ENCODE results near the gene EFHD2.
"Not testable (repeated sequence)": the region's sequence is repeated elsewhere in the genome, so short reads cannot be mapped to it uniquely, and the experiment has no call there.

Gene EFHD2

GRCh38 chr1:15430787-15431570, 21.3 kb downstream of the EFHD2 start:
- DNase-seq (ENCODE audit: low spot score) = peak; percentile 74

DNA sequence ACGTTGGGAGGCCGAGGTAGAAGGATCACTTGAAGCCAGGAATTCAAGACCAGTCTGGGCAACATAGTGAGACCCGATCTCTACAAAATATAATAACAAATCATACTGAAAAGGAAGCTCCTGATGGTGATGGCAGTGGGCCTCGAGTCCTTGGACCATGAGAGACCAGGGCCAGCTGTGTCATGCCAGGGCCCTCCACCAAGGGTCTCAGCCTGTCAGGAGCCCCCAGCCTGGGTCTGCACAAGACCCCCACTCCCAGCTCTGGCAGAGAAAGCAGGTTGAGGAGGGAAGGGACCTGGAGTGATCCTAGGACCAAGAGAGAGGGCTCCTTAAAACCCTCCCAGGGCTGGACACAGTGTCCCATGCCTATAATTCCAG, 21.9 kb downstream of the EFHD2 start:
- DNase-seq (ENCODE audit: low spot score) = no peak

GRCh38 chr1:15432324-15432723, 22.6 kb downstream of the EFHD2 start:
- no peak for DNase-seq (ENCODE audit: low spot score)

- DNase-seq (ENCODE audit: low spot score) = no peak
Observed at GRCh38 chr1:15433471-15433870, 23.8 kb downstream of the EFHD2 start.

- not testable (repeated sequence) for DNase-seq (ENCODE audit: low spot score)
Observed at GRCh38 chr1:15434739-15435138, 25.1 kb downstream of the EFHD2 start.

DNA sequence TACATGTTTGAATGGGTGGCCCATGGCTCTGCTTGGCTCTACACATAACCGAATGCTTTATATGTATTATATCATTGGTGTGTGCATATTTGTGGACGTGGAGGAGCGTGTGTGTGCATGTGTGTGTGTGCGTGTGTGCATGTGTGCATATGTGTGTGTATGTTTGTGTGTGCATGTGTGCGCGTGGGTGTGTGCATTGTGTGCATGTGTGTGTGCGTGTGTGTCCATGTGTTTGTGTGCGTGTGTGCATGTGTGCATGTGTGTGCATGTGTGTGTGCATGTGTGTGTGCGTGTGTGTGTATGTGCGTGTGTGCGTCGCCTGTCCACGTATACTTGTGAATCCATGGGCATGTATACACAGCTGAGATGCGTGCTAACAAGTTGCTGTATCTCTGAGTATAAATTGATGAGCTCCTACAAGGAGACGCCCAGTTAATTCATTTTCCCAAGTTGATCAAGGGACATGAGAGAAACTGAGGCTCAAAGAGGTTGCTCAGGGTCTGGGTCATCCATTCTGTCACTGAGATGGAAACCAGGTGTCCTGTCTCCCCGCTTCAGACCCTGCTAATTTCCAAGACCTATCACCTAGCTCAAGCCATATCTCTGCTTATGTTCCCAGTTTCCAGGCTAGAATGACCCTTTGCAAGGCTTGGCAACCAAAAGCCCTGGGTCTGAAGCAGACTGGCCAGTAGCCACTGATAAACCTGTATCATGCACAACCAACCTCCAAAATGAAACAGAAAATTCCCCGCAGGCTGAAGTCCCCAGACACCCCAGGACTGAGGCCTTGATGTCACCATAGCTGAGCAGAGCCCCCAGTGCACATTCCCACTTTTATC, 25.8 kb downstream of the EFHD2 start:
- no peak for DNase-seq (ENCODE audit: low spot score)

DNA sequence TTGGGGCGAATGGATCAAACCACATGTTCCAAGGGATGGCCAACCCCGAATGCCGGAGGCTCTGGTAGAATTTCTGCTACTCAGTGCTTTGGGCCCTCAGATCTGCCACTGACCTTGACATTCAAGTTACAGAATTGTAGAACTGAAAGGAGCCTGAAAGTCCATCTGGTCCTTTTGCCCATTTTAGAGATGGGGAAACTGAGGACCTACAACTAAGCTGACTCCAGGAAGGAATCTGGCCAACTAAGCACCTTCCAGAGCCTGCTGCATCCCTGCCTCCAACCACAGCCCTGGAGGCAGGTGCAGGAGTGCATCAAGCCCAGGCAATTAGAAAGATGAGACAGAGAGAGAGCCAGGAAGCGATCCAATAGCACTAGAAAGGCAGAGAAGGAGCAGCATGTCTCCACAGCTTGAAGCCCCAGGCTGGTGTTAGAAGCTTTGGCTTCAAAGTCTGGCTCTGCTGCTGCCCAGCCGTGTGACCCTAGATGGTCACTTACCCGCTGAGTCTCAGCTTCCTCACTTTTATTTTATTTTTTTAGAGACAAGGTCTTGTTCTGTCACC, 27.3 kb downstream of the EFHD2 start:
- DNase-seq (ENCODE audit: low spot score) = no peak

DNA sequence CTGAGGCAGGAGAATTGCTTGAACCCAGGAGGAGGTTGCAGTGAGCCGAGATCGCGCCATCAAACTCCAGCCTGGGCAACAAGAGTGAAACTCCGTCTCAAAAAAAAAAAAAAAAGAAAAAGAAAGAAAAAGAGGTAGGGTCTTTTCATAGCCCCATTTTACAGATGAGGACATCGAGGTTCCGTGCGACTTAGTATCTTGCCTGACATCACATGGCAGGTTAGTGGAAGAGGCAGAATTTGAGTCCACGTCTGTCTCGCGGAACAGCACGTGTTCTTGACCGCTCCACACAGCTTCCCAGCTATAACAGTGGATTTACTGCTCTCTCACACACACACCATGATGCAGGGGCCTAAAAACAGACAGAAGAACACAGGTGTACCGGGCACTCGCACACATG, 29.6 kb downstream of the EFHD2 start:
- no peak for DNase-seq (ENCODE audit: low spot score)

DNA sequence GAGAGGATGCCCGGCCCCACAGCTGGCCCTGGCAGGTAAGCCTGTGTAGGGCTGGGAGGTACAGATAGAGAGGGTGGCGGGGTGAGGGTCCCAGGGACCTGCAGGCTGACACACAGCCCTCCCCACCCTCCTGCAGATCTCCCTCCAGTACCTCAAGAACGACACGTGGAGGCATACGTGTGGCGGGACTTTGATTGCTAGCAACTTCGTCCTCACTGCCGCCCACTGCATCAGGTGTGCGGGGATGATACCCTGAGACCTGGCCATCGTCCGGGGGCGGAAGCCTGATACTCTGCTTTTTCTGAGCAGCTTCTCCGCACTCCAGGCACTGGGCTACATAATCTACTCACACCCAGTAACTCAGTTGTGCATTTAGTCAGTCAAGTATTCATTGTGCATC, 30.7 kb downstream of the EFHD2 start:
- DNase-seq (ENCODE audit: low spot score) = no peak

DNA sequence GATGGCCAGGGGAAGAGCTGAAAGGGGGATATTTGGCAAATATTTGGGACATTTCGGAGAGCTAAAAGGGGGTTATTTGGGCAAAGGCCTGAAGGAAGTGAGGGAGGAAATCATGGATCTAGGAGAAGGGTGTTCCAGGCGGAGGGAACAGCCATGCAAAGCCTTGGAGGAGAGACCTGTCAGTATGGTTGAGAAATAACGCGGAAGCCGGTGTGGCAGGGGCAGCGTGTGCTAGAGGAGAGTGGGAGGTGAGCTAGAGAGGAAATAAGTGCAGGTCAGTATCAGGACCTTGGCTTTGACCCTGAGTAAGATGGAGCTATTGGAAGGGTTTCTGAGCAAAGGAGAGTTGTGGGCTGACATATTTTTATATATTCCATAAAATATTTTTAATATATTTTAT, 31.6 kb downstream of the EFHD2 start:
- no peak for DNase-seq (ENCODE audit: low spot score)

DNA sequence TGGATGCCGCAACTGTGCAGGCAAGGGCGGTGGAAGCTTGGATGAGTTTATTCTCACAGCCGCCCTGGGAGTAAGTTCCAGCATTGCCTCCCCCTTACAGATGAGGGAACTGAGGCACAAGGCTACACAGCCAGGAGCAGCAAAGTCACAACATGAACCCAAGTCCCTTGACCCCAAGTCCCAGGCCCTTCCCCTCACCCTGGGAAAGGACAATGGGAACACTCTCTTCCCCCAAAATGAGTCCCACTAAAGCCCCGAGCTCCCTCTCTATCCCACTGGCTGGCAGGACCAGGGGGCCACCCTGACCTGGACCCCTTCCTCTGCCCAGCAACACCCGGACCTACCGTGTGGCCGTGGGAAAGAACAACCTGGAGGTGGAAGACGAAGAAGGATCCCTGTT, 32.4 kb downstream of the EFHD2 start:
- DNase-seq (ENCODE audit: low spot score) = no peak

GRCh38 chr1:15442759-15443158, 33.1 kb downstream of the EFHD2 start:
- DNase-seq (ENCODE audit: low spot score) = no peak

- no peak for DNase-seq (ENCODE audit: low spot score)
Observed at GRCh38 chr1:15443281-15443680, 33.6 kb downstream of the EFHD2 start.

- DNase-seq (ENCODE audit: low spot score) = no peak
Observed at GRCh38 chr1:15444468-15445389, 35.0 kb downstream of the EFHD2 start.

DNA sequence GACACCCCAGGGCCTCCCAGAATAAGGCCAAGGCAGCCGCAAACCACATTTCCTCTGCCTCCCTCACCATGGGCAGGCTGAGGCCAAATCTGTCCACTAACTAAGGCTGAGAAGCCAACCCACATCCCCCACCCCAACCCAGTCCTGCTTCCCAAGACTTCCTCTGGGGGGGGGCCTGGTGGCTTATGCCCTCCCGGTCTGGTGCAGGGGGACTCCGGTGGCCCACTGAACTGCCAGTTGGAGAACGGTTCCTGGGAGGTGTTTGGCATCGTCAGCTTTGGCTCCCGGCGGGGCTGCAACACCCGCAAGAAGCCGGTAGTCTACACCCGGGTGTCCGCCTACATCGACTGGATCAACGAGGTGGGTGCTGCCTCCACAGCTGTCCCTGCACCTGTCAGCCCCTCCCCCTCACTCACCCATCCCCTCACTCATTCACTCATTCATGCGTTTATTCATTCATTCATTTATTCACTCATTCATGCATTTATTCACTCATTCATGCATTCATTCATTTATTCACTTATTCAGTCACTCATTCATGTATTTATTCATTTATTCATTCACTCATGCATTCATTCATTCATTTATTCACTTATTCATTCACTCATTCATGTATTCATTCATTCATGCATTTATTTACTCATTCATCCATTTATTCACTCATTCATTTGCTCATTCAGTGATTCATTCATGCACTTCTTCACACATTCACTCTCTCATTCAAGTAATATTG, 35.9 kb downstream of the EFHD2 start:
- DNase-seq (ENCODE audit: low spot score) = no peak

DNA sequence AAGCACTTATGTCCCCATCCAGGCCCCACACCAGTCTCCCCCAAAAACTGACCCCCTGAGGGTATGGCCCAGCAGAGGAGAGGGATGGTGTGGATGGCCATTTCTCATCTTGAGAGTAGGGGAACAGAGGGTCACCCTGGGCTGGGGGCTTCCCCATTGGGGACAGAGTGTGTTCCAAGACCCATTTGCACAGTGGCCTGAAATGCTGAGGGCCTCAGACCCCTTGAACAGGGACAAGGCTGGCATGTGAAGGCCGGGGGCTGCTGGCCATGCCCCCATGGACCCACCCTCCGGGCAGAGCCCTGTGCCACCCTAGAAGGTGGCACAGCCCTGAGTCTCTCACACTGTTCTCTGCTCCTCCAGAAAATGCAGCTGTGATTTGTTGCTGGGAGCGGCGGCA, 36.5 kb downstream of the EFHD2 start:
- no peak for DNase-seq (ENCODE audit: low spot score)

GRCh38 chr1:15448877-15449462, 39.3 kb downstream of the EFHD2 start:
- no peak for DNase-seq (ENCODE audit: low spot score)

GRCh38 chr1:15449567-15449966, 39.9 kb downstream of the EFHD2 start:
- DNase-seq (ENCODE audit: low spot score) = no peak

- no peak for DNase-seq (ENCODE audit: low spot score)
Observed at GRCh38 chr1:15451014-15451722, 41.5 kb downstream of the EFHD2 start.

- no peak for DNase-seq (ENCODE audit: low spot score)
Observed at GRCh38 chr1:15452216-15452615, 42.5 kb downstream of the EFHD2 start.
